ENCODE measurements around the gene UBE2H. TPM values are rescaled to one million over a fixed set of nuclear protein-coding genes. Genes with fewer than 3 reads are reported as not detected.
A peak's percentile ranks its signal among the peaks of the same experiment; 100 is the strongest.

Gene UBE2H
- total RNA-seq (2022) (128 and 130 TPM in 2 replicates), Bru-seq, nascent RNA (percentile 90 among the genes with signal in this experiment), BruChase-seq, experiment 1, labeled RNA remaining after a 6-hour chase (percentile 91 among the genes with signal in this experiment), BruChase-seq, experiment 2, labeled RNA remaining after a 2-hour chase (percentile 86 among the genes with signal in this experiment)
- long read RNA-seq, full-length matches to known transcripts, result 276 of 327 reads
- long read RNA-seq, partial matches to known transcripts, result 1 of 327 reads
- long read RNA-seq, other reads (novel, unspliced or antisense), result 50 of 327 reads

- intact Hi-C loops (cut with micrococcal nuclease), result loop anchor here (5.0 kb wide), 1 partner anchor 101 kb away; no protein-coding TSS in a partner anchor
Observed at GRCh38 chr7:129952653-129953560, at the start of gene UBE2H. TSS of gene UBE2H (minus strand) at chr7:129952960. CDS start at chr7:129952555, 405 bp downstream.

GRCh38 chr7:129998446-129998845 lies 45.7 kb upstream of the UBE2H start:
- Mint-ChIP-seq H3K4me1 (ENCODE audit: insufficient read depth, unreplicated experiment) (no peaks in the 10 kb centered on the region), H3K36me3 (ENCODE audit: insufficient read depth, unreplicated experiment) (no peaks in the 10 kb centered on the region), H3K27me3 (ENCODE audit: insufficient read depth, unreplicated experiment) (no peaks in the 10 kb centered on the region), H3K9me3 (ENCODE audit: unreplicated experiment) (no peaks in the 10 kb centered on the region), H3K4me3 (ENCODE audit: unreplicated experiment) (no peak overlapping the region), H3K27ac (ENCODE audit: low read depth, unreplicated experiment) (no peak overlapping the region)
- no peak for TF ChIP-seq CTCF (IDR thresholded peaks at IDR 0.05; ENCODE audit: unreplicated experiment)
- ChIA-PET POLR2A (no interaction called here), CTCF (interaction anchor here (1.6 kb wide), 1 partner anchor 11 kb away, joined by 5 read pairs; no protein-coding TSS in a partner anchor)
- no TSS peak for BruUV-seq (replicated peaks)
- intact Hi-C loops (cut with micrococcal nuclease), result no loop called here
- no peak for DNase-seq (ENCODE audit: unreplicated experiment)

More at GRCh38 chr7:129952653-129953560, at the start of gene UBE2H:
- H3K4me1 Mint-ChIP-seq (ENCODE audit: insufficient read depth, unreplicated experiment), result peaks cover 9% of the 10 kb centered on the region
- peak; percentile 92 for DNase-seq (ENCODE audit: unreplicated experiment)
- BruUV-seq (replicated peaks), result no TSS peak
- H3K4me3 Mint-ChIP-seq (ENCODE audit: unreplicated experiment), result no peak within 1 kb of the TSS
- ChIA-PET CTCF (interaction anchor here (0.7 to 6.3 kb wide), 3 partner anchors 57 to 309 kb away, joined by 3 to 47 read pairs (median 7); no protein-coding TSS in a partner anchor), POLR2A (interaction anchor here (0.7 to 9.6 kb wide), 16 partner anchors 7 to 960 kb away, joined by 3 to 187 read pairs (median 5); no protein-coding TSS in a partner anchor)
- H3K27me3 Mint-ChIP-seq (ENCODE audit: insufficient read depth, unreplicated experiment), result no peaks in the 10 kb centered on the region
- H3K27ac Mint-ChIP-seq (ENCODE audit: low read depth, unreplicated experiment), result no peak within 1 kb of the TSS
- no peaks in the 10 kb centered on the region for H3K9me3 Mint-ChIP-seq (ENCODE audit: unreplicated experiment)
- peaks cover 14% of the 10 kb centered on the region for H3K36me3 Mint-ChIP-seq (ENCODE audit: insufficient read depth, unreplicated experiment)
- no peak for TF ChIP-seq CTCF (IDR thresholded peaks at IDR 0.05; ENCODE audit: unreplicated experiment)

GRCh38 chr7:129997285-129997684 lies 44.5 kb upstream of the UBE2H start:
- DNase-seq (ENCODE audit: unreplicated experiment), result no peak
- Mint-ChIP-seq H3K9me3 (ENCODE audit: unreplicated experiment) (no peaks in the 10 kb centered on the region), H3K4me3 (ENCODE audit: unreplicated experiment) (no peak overlapping the region), H3K36me3 (ENCODE audit: insufficient read depth, unreplicated experiment) (no peaks in the 10 kb centered on the region), H3K4me1 (ENCODE audit: insufficient read depth, unreplicated experiment) (no peaks in the 10 kb centered on the region), H3K27me3 (ENCODE audit: insufficient read depth, unreplicated experiment) (no peaks in the 10 kb centered on the region), H3K27ac (ENCODE audit: low read depth, unreplicated experiment) (no peak overlapping the region)
- intact Hi-C loops (cut with micrococcal nuclease), result no loop called here
- POLR2A ChIA-PET, result interaction anchor here (0.6 kb wide), 1 partner anchor 18 kb away, joined by 3 read pairs; no protein-coding TSS in a partner anchor
- CTCF ChIA-PET, result interaction anchor here (1.0 kb wide), 1 partner anchor 10 kb away, joined by 3 read pairs; no protein-coding TSS in a partner anchor
- no TSS peak for BruUV-seq (replicated peaks)
- TF ChIP-seq CTCF (IDR thresholded peaks at IDR 0.05; ENCODE audit: unreplicated experiment), result no peak

- TF ChIP-seq CTCF (IDR thresholded peaks at IDR 0.05; ENCODE audit: unreplicated experiment), result no peak
- POLR2A ChIA-PET, result interaction anchor here (0.7 to 2.1 kb wide), 6 partner anchors 9 to 44 kb away, joined by 3 to 6 read pairs (median 4); no protein-coding TSS in a partner anchor
- no peaks in the 10 kb centered on the region for H3K4me1 Mint-ChIP-seq (ENCODE audit: insufficient read depth, unreplicated experiment)
- no peaks in the 10 kb centered on the region for H3K27me3 Mint-ChIP-seq (ENCODE audit: insufficient read depth, unreplicated experiment)
- DNase-seq (ENCODE audit: unreplicated experiment), result no peak
- no peaks in the 10 kb centered on the region for H3K9me3 Mint-ChIP-seq (ENCODE audit: unreplicated experiment)
- BruUV-seq (replicated peaks), result no TSS peak
- H3K36me3 Mint-ChIP-seq (ENCODE audit: insufficient read depth, unreplicated experiment), result no peaks in the 10 kb centered on the region
- H3K4me3 Mint-ChIP-seq (ENCODE audit: unreplicated experiment), result no peak overlapping the region
- intact Hi-C loops (cut with micrococcal nuclease), result no loop called here
- no peak overlapping the region for H3K27ac Mint-ChIP-seq (ENCODE audit: low read depth, unreplicated experiment)
- CTCF ChIA-PET, result interaction anchor here (0.9 to 1.4 kb wide), 3 partner anchors 13 to 44 kb away, joined by 3 to 4 read pairs (median 4); no protein-coding TSS in a partner anchor
Observed at GRCh38 chr7:129993275-129993674, 40.5 kb upstream of the UBE2H start.
